Astrocyte (in vitro differentiated cells and primary cell): Measurements from ENCODE around the gene NMU. TPM values are rescaled to one million over a fixed set of nuclear protein-coding genes. Genes with fewer than 3 reads are reported as not detected.
A peak's percentile ranks its signal among the peaks of the same experiment; 100 is the strongest.

Experiments
- DNase-seq: peaks from one replicate; pipeline ENCODE4 v3.0.0-alpha.2; 2010; ENCODE audit warnings: low read depth
- FAIRE-seq: peaks from 2 replicates; lab custom pipeline; 2011; peaks lifted over from hg19 to GRCh38; lab: Jason Lieb, UNC
- H2AFZ ChIP-seq: 2 replicates; pipeline ENCODE4 v1.6.0; 2012; ENCODE audit warnings: low read depth, low read length, inconsistent platforms
- H3K27ac ChIP-seq: 2 replicates; pipeline ENCODE4 v1.5.1; 2011; ENCODE audit warnings: low read depth, low read length, inconsistent platforms
- H3K27me3 ChIP-seq: 2 replicates; pipeline ENCODE4 v1.6.0; 2011; ENCODE audit warnings: low read length, inconsistent platforms; ENCODE audit not compliant: insufficient read depth
- H3K36me3 ChIP-seq: 2 replicates; pipeline ENCODE4 v1.5.1; 2011; ENCODE audit warnings: low read length, inconsistent platforms; ENCODE audit not compliant: insufficient read depth
- H3K4me1 ChIP-seq: 2 replicates; pipeline ENCODE4 v1.5.1; 2011; ENCODE audit warnings: low read length, inconsistent platforms; ENCODE audit not compliant: insufficient read depth
- H3K4me2 ChIP-seq: 2 replicates; pipeline ENCODE4 v1.6.0; 2012; ENCODE audit warnings: low read length, inconsistent platforms
- H3K4me3 ChIP-seq: 2 replicates; pipeline ENCODE4 v1.5.1; 2011; ENCODE audit warnings: low read depth, mild to moderate bottlenecking, low read length, inconsistent platforms; ENCODE audit not compliant: insufficient read depth
- H3K79me2 ChIP-seq: 2 replicates; pipeline ENCODE4 v1.6.0; 2012; ENCODE audit warnings: mild to moderate bottlenecking, low read length, inconsistent platforms; ENCODE audit not compliant: insufficient read depth
- H3K9ac ChIP-seq: 2 replicates; pipeline ENCODE4 v1.6.0; 2012; ENCODE audit warnings: mild to moderate bottlenecking, low read length, inconsistent platforms
- H3K9me3 ChIP-seq: 2 replicates; pipeline ENCODE4 v1.5.1; 2012; ENCODE audit warnings: low read depth, mild to moderate bottlenecking, low read length, inconsistent platforms; ENCODE audit not compliant: insufficient read depth
- H4K20me1 ChIP-seq: 2 replicates; pipeline ENCODE4 v1.6.0; 2012; ENCODE audit warnings: low read length, inconsistent platforms; ENCODE audit not compliant: insufficient read depth
- H3K27ac Mint-ChIP-seq: one replicate; pipeline ENCODE4 v1.8.0; 2021; ENCODE audit warnings: mild to moderate bottlenecking, mixed read lengths; ENCODE audit not compliant: unreplicated experiment
- H3K27me3 Mint-ChIP-seq: one replicate; pipeline ENCODE4 v1.8.0; 2021; ENCODE audit warnings: low read depth, mixed read lengths; ENCODE audit not compliant: unreplicated experiment
- H3K36me3 Mint-ChIP-seq: one replicate; pipeline ENCODE4 v1.8.0; 2021; ENCODE audit warnings: low read depth, mixed read lengths; ENCODE audit not compliant: unreplicated experiment
- H3K4me1 Mint-ChIP-seq: one replicate; pipeline ENCODE4 v1.8.0; 2021; ENCODE audit warnings: low read depth, mixed read lengths; ENCODE audit not compliant: unreplicated experiment
- H3K4me3 Mint-ChIP-seq: one replicate; pipeline ENCODE4 v1.8.0; 2021; ENCODE audit warnings: mild to moderate bottlenecking, moderate library complexity, mixed read lengths; ENCODE audit not compliant: unreplicated experiment
- H3K9me3 Mint-ChIP-seq: one replicate; pipeline ENCODE4 v1.8.0; 2021; ENCODE audit warnings: mild to moderate bottlenecking, mixed read lengths; ENCODE audit not compliant: unreplicated experiment
- EZH2 ChIP-seq: IDR thresholded peaks from 2 replicates; pipeline ENCODE4 v1.6.1; 2012; ENCODE audit warnings: mild to moderate bottlenecking, low read length, inconsistent platforms; ENCODE audit not compliant: insufficient read depth
- total RNA-seq: library from RNA; stranded (reverse); gene quantifications from 2 replicates; pipeline ENCODE4 v1.2.1, GENCODE V29; 2021
- TF ChIP-seq, protein P1 (sequence below): IDR thresholded peaks from 2 replicates; pipeline ENCODE4 v1.5.1; 2011; ENCODE audit warnings: low read depth, mild to moderate bottlenecking, inconsistent platforms, low read length, moderate library complexity; ENCODE audit not compliant: insufficient read depth

The NMU gene
- total RNA-seq, 1 donor from 2014 or later = 0.61 TPM

- no peaks in the 10 kb centered on the region for H3K9me3 ChIP-seq
- Mint-ChIP-seq H3K9me3 (no peaks in the 10 kb centered on the region), H3K4me1 (peaks cover 25% of the 10 kb centered on the region), H3K27me3 (no peaks in the 10 kb centered on the region), H3K27ac (no peak overlapping the region), H3K4me3 (no peak overlapping the region), H3K36me3 (no peaks in the 10 kb centered on the region)
- no peaks in the 10 kb centered on the region for H3K36me3 ChIP-seq
- H3K27me3 ChIP-seq = no peaks in the 10 kb centered on the region
- DNase-seq = peak; percentile 92
- peaks cover 26% of the 10 kb centered on the region for H3K4me1 ChIP-seq
- peak; percentile 91 for FAIRE-seq
- no peaks in the 10 kb centered on the region for H4K20me1 ChIP-seq
- peak overlapping the region; percentile 63 for H3K4me2 ChIP-seq
- TF ChIP-seq, protein P1, sequence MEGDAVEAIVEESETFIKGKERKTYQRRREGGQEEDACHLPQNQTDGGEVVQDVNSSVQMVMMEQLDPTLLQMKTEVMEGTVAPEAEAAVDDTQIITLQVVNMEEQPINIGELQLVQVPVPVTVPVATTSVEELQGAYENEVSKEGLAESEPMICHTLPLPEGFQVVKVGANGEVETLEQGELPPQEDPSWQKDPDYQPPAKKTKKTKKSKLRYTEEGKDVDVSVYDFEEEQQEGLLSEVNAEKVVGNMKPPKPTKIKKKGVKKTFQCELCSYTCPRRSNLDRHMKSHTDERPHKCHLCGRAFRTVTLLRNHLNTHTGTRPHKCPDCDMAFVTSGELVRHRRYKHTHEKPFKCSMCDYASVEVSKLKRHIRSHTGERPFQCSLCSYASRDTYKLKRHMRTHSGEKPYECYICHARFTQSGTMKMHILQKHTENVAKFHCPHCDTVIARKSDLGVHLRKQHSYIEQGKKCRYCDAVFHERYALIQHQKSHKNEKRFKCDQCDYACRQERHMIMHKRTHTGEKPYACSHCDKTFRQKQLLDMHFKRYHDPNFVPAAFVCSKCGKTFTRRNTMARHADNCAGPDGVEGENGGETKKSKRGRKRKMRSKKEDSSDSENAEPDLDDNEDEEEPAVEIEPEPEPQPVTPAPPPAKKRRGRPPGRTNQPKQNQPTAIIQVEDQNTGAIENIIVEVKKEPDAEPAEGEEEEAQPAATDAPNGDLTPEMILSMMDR = no peak
- TF ChIP-seq EZH2 = no peak
- H3K4me3 ChIP-seq = no peak overlapping the region
- peak overlapping the region; percentile 38 for H3K27ac ChIP-seq
- H3K9ac ChIP-seq = no peak overlapping the region
- H2AFZ ChIP-seq = no peak overlapping the region
- H3K79me2 ChIP-seq = peaks cover under 1% of the 10 kb centered on the region
These were observed 86.2 kb downstream of the NMU start for GRCh38 chr4:55549888-55550287.

DNA sequence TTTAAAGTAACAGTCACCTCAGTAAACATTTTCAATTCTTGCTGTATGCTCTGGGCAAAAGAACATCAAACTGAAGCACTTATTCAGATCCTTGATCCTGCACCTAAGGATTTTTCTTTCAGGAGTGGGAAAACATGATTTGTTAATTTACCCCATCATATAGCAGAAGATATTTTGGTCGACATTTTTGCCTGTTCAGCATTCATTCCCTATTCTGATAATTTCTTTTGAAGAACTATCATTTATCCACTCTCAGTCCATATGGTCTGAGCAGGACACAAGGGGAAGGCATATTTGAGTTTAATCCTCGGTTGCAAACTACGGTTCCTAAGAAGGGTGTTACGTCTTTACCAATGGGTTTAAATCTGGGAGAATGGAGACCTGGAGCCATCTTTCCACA, 88.2 kb downstream of the NMU start:
- H3K9ac ChIP-seq = peak overlapping the region; percentile 90
- H3K27ac Mint-ChIP-seq = peak overlapping the region; percentile 73
- TF ChIP-seq, protein P1 = no peak
- TF ChIP-seq EZH2 = no peak
- peak overlapping the region; percentile 95 for H3K4me3 Mint-ChIP-seq
- no peaks in the 10 kb centered on the region for H3K36me3 ChIP-seq
- H3K4me1 ChIP-seq = peaks cover 27% of the 10 kb centered on the region
- H3K9me3 ChIP-seq = no peaks in the 10 kb centered on the region
- peak overlapping the region; percentile 85 for H2AFZ ChIP-seq
- peaks cover 38% of the 10 kb centered on the region for H3K4me1 Mint-ChIP-seq
- FAIRE-seq (peak; percentile 17), DNase-seq (no peak)
- H3K36me3 Mint-ChIP-seq = no peaks in the 10 kb centered on the region
- H3K4me2 ChIP-seq = peak overlapping the region; percentile 94
- H3K9me3 Mint-ChIP-seq = no peaks in the 10 kb centered on the region
- H3K4me3 ChIP-seq = peak overlapping the region; percentile 88
- H3K79me2 ChIP-seq = peaks cover 20% of the 10 kb centered on the region
- H4K20me1 ChIP-seq = peaks cover 15% of the 10 kb centered on the region
- H3K27me3 Mint-ChIP-seq = no peaks in the 10 kb centered on the region
- H3K27me3 ChIP-seq = no peaks in the 10 kb centered on the region
- peak overlapping the region; percentile 92 for H3K27ac ChIP-seq

DNA sequence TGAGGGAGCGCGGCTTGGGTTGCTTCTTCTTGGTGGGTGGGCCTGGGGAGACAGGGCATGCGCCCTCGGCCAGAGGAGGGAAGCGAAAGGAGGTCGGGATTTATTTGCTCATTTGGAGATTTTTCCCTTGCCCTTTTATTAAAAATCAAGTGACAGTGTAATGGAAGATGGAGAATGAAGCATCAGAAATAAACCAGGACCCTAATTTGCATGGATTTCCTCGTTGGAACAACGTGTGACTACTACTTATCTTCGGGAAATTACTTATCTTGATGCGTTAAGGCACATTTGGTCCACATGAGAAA, 88.7 kb downstream of the NMU start:
- H3K27me3 ChIP-seq = no peaks in the 10 kb centered on the region
- H2AFZ ChIP-seq = peak overlapping the region; percentile 85
- peak overlapping the region; percentile 95 for H3K4me3 Mint-ChIP-seq
- H3K27me3 Mint-ChIP-seq = no peaks in the 10 kb centered on the region
- TF ChIP-seq, protein P1 = no peak
- no peak for TF ChIP-seq EZH2
- no peaks in the 10 kb centered on the region for H3K9me3 Mint-ChIP-seq
- peaks cover 20% of the 10 kb centered on the region for H4K20me1 ChIP-seq
- H3K4me1 Mint-ChIP-seq = peaks cover 38% of the 10 kb centered on the region
- H3K27ac Mint-ChIP-seq = peak overlapping the region; percentile 73
- no peaks in the 10 kb centered on the region for H3K36me3 ChIP-seq
- peak overlapping the region; percentile 94 for H3K4me2 ChIP-seq
- DNase-seq (peak; percentile 47), FAIRE-seq (no peak)
- H3K4me3 ChIP-seq = peak overlapping the region; percentile 88
- H3K36me3 Mint-ChIP-seq = no peaks in the 10 kb centered on the region
- H3K27ac ChIP-seq = peak overlapping the region; percentile 92
- peak overlapping the region; percentile 90 for H3K9ac ChIP-seq
- peaks cover 25% of the 10 kb centered on the region for H3K79me2 ChIP-seq
- peaks cover 27% of the 10 kb centered on the region for H3K4me1 ChIP-seq
- no peaks in the 10 kb centered on the region for H3K9me3 ChIP-seq
